HG03103 (cell line): ENCODE measurements around the gene HOXA1.

Experiments
- ATAC-seq: cut with Tn5 transposase; IDR thresholded peaks from one replicate; pipeline ENCODE4 v1.9.1; 2021; ENCODE audit warnings: low read depth; ENCODE audit not compliant: unreplicated experiment

HOXA1 gene

DNA sequence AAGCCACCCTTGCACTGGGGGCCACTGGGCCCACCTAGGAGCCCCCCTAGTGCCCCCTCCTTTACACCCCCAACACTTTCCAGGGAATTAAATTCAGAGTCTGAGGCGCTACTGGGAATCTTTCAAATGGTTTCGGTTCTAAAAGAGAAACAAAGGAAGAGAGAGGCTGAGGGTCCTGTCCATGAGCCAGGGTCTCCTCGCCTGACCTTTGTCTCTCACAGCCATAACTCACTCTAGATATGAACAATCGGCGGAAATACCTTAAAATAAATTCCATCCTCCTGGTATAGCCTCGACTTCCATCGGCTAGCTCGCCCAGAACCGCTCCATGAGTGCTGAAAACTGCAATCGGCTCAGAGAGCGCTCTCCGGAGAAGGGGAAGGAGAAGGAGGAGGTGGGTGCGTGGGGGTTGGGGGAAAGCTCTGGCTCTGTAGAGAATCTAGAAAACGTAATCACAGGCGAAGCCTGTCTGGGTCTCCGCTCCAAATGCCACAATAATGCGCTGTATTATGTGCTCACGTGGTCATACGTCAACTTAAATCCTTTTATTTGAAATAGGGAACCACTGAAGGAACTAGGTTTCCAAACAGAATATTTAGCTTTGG is 22.2 kb upstream of the HOXA1 start:
- no peak for ATAC-seq

DNA sequence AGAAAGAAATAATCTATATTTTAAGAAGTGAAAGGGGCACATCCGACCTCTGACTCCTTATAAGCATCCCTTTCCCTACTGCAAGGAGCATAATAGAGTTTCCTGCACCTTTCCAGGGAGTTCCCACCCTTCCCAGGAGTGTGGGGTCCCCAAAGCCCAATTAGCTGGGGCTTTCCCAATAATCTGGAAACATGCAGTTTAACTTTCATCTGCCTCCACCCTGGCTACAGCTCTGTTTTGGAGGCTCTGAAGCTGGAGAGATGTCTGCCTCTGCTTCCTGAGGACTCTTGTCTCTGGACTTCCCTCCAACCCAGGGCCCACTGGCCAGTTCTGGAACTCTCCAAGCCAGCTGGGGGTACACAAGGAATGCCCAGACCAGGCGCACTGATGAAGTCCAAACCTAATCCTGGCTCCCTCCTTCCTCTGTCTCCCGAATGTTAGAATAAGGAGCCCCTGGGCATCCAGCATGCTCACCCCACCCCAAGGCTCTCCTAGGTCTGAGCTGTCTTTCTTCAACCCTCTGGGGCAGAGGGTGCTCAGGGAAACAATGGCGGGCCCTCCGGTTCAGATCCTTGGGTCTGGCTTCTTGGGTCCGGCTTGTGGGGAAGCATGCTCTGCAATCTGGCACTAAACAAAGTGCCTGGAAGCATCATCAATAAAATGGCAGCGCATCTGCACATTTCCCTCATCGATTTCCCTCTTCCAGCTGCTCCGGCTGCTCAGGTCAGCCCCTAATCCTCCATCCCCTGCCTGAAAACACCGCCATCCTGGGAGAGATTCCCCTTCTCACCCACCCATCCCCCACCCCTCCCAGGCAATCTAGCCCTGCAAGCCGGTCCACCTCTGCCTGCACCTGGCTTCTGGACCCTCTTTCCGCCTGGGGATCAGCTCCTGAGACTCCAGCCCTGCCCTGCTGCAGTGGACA is 21.4 kb upstream of the HOXA1 start:
- ATAC-seq = no peak

DNA sequence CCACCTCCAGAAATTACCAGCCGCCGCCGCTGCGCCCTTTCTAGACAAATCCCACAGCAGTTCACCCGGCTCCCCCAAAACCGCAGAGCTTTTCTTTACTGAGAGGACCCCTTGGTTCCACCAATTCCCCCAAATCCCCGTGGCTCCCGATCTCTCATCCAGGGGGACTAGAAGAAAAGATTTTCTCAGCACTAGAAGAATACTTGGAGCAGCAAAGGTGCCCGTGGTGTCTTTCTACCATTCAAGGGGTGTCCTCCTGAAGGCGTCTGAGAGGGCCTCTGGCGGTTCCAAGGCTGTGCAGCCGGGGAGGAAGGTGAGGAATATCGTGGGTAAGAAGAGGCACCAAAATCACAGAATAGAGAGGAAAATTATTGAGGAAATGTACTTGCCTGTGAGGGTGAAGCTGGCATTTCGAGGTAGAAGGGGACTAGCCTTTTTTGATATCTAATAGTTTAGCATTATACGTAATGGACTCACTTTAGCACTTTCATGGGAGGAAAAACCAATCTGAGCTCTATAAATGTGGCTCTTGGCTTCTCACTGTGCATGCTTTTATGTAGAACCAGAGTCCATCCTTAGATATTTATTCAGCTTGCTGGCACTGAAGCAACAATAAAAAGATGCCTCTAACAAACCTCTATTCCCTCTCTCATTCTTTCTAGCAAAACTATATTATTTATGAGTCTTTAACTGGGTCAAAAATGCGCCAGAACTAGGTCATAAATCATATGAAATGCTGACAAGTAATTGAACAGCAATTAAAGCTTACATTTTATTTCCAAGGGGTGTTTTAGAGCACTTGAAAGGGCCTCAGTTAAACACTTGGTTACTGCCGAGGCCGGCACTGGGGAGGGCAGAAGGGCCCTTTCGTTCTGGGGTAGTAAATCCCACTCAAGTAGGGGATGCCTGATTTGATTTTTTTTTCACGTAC is 20.5 kb upstream of the HOXA1 start:
- ATAC-seq = no peak

DNA sequence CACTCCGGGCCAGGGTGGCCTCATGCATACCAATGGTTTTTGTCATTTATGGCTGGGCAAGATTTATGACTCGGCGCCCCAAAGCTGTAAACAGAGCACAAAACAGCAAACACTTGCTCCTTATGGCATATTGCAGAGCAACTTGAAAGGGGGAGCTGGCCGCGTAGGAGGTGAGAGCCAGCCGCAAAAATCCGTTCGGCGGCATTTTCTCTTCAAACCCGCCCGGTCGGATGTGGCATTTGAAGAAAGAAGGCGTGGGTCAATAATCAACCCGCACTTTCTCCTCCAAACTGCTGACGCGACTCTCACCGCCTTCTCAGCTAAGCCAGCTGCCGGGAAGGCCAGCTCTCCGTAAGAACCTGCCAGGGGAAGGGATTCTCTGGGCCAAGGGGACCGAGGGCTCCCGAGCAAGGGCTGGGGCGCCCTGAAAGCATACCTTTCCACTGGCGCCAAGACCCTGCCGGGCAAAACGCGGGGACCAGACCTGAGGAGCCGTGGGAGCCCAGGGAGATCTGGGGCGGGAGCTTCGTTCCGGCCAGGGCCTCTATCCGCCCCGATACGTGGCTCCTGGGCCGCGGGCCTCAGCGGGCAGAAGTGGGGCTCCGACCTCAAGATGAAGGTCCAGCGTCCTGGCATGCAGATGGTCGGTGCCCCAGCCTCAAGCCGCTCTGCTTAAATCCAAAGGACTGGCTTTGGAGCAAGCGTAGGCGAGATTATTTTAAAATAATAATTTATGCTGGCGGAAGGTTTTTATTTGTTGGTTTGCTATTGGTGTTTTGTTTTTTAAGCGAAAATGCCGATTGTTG is 19.6 kb upstream of the HOXA1 start:
- ATAC-seq = no peak

- ATAC-seq = no peak
Observed at GRCh38 chr7:27114881-27115220, 19.1 kb upstream of the HOXA1 start.

DNA sequence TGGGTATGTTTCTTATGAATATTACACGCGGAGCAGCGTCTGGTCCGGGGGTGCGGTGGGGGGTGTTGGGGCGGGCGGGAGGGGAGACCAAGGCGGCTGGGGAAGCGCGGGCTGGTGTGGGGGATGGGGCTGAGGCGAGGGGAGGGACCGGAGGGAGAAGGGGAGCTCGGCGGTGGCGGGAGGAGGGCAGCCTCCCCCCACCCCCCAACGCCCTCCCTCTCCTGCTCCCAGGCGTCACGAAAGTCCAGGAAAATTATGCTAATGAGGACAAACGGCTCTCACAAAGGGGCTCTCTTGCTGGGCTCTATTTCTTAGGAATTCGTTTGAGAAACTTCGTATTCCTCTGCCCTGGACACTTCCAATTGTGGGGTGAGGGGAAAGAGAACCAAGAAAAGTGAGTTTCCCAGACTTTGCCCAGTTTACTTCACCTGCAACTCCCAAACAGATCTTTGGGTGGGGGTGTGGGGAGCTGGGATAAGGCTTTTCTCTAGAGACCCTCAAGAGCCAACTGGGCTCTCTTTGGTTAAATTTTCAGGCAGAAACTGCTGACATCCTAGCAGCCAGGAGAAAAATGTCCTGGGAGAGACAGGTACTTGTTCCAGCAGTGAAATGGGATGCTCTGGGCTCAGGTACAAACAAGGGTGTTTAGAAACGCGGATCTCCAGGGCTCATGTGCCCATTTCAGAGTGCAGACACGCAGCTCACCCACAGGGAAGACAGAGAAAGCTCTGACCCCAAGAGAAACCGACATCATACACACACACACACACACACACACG is 18.4 kb upstream of the HOXA1 start:
- no peak for ATAC-seq

GRCh38 chr7:27112955-27113949 is 17.5 kb upstream of the HOXA1 start:
- no peak for ATAC-seq

DNA sequence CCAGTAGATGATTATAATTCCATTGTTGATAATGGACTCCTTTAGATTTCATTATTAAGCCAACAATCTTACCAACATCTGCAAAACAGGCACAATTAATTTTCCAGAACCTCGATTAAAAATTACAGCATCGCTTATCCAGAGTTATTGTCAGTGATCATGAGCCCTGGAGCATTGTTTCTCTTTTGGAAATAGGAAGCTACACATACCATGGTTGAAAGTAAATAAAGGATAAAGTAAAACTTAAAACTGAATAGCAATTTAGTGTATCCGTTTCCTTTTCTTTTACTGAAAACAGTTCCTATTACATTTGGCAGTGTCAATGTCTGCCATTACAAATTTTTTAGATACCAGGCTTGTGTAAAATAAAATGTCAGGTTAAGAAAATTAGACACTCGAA is 16.6 kb upstream of the HOXA1 start:
- no peak for ATAC-seq

DNA sequence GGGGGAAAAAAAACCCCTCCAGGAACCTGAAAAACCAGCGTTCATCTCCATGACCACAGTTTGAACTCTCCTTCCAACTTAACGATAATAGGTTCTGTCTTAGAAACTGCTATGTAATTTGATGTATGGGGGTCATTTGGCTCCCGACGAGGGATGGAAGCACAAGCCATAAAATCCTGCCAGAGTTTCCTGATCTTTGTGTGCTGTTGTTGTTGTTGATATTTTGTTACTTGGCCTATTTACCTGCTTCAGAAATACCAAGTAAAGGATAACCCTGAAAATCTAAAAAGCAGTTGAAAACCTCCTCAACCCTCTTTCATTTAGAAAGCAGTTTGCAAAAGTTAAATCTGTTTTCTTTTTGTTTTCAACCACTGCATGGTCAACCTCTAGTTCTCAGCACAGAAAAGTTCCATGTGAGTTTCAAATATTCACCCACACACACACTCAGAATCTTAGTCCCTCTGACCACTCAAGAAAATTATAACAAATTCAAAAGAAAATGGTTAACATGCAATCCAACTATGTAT is 16.0 kb upstream of the HOXA1 start:
- ATAC-seq = no peak

DNA sequence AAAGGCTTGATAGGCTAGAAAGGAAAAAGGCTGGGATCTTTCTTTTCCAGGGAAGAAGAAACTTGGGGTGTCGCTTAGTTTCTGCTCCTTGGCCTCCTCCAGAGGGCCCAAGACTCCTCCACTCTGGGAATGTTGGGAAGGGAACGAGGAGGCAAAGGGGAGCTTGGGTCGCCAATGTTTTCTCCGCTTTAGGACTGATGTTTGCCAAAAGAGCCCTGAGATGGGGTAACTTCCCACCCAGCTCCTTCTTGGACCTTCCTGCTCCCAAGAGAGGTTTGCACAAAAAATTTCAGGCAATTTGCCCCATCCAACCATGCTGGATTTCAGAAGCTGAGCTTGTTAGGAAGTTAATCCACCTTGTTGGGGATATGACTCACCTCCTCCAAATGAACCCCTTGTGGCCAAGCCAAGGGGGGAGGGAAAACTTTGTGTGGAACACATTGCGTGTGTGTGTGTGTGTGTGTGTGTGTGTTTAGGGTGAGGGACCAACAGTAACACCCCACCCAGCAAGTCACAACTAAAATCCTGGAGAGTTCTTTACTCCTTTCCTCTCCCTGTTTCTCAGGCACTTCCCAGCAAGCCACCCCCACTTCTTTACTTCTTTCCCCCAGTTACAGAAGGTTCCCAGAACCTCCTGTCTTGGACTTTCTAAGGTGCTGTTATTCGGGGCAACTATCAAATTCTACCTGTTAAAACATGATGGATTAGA is 15.4 kb upstream of the HOXA1 start:
- ATAC-seq = no peak

- no peak for ATAC-seq
Observed at GRCh38 chr7:27110186-27111031, 14.6 kb upstream of the HOXA1 start.

DNA sequence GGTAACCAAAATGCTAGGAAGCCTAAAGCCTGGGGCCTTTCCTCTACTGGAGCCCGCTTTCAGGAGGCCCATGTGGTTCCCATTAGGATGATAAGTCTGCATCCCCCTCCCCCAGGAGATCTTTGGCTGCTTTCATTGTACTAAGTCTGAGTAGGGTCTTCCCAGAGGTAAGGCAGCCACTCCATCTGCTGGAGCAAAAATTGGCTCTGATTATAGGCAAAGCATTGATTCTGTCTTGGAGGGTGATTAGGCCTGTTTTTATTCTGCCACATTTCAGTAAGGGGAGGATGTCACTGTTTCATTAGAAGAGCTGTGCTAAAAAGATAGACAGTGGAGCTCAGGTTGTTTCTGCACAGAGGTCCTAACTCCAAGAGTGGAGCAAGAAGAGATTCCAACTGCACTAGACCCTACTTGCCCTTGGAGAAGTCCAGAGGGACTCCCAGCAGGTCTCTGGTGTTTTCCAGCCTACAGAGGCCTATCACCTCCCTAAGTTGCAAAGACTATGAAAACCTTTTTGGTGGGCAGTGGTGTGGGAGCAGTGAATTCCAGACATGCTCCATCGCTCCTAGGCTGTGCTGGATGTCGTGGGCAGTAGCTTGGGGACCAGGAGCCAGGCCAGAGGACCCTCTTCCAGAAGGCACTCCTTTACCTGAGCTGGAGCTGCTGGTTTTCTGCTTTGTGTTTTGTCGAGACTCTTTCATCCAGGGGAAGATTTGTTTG is 13.8 kb upstream of the HOXA1 start:
- ATAC-seq = no peak

GRCh38 chr7:27108390-27109127 is 12.8 kb upstream of the HOXA1 start:
- no peak for ATAC-seq

DNA sequence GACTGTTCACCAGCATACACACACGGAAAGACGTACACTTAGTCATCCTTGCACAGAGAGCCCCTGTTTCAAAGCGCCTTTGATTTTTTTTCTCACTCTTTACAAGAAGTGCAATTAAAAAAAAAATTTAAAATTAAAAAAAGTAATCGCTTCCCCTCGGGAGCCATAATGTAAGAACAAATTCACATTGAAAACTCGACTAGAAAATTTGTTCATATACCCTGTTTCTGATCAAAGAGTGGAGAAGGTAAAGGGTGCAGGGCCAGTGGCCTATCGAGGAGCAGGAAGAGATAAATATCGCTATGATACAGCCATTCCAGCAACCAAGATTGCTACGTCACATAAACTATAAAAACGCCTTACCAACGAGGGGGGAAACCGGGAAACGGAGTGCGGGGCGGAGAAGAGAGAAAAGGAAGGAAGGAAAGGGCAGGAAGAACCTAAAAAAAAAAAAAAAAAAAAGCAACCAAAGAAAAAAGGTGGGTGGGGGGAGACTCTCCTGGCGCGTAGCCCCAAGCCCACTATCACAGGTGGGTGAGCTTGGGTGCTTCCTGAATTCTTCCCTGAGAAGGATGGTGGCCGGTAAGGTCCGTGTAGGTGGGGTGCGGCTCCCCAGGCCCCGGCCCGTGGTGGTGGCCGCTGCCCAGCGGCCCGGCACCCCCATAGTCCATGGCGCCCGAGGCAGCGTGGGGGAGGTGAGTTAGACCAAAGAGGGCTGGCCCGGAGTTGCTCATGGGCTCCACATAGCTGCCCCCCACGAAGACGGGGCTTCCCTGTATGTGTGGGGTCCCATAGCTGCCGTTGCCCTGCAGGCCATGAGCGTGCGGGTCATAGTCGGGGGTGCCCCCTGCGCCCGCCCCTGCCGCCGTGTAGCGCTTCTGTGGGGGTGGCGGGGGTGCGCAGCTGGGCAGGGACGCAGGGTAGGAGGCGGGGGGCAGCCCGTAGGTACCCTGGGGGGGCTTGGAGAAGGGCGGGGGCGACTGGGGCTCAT is 11.9 kb upstream of the HOXA1 start:
- no peak for ATAC-seq
